MV-4-11 (cell line): ENCODE data around the gene STOML3.

ENCODE experiments used
- DNase-seq: peaks from one replicate; lab custom pipeline; 2025; lab: John Stamatoyannopoulos, UW

Gene STOML3

DNA sequence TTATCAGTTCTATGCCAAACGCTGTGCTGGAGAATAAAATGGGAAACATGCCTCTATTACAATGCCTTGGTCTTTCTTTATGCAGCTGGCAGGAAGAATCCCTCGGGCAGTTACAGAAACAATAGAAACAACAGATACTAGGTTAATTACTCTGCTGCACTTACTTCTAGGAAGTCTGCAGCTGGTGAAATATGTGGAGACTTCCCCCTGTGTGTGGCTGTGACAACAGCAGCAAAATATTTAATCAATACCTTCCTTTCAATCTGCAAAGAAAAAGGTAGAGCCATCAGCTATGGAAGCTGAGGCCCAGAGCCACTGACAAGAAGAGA, 9.9 kb downstream of the STOML3 start:
- DNase-seq, result no peak

- no peak for DNase-seq
These were observed 10.5 kb downstream of the STOML3 start for GRCh38 chr13:38979891-38980749.

- no peak for DNase-seq
These were observed 20.1 kb downstream of the STOML3 start for GRCh38 chr13:38970380-38971051.

GRCh38 chr13:38969187-38969586, 21.4 kb downstream of the STOML3 start:
- DNase-seq, result no peak

DNA sequence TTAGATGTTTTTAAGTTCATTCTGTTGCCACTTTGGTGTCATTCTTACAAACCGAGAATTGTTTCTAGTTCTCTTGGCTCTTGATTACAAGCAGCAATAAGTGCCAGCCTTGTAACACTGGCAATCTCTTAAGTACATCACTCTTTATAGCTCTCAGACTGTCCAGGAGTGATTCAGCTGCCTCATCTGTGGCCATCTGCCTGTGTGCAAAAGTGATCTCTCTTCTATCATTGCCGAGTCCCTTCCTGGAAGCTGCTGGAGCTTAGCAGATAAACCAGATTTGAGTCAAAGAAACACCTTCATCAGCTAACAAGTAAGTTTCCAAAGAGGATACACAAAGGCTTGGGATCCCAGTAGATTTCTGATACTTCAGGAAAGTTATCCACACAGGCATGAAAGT, 23.2 kb downstream of the STOML3 start:
- DNase-seq, result no peak

GRCh38 chr13:38965281-38965680, 25.4 kb downstream of the STOML3 start:
- DNase-seq, result no peak

- DNase-seq, result no peak
These were observed 30.5 kb downstream of the STOML3 start for GRCh38 chr13:38960175-38960574.

DNA sequence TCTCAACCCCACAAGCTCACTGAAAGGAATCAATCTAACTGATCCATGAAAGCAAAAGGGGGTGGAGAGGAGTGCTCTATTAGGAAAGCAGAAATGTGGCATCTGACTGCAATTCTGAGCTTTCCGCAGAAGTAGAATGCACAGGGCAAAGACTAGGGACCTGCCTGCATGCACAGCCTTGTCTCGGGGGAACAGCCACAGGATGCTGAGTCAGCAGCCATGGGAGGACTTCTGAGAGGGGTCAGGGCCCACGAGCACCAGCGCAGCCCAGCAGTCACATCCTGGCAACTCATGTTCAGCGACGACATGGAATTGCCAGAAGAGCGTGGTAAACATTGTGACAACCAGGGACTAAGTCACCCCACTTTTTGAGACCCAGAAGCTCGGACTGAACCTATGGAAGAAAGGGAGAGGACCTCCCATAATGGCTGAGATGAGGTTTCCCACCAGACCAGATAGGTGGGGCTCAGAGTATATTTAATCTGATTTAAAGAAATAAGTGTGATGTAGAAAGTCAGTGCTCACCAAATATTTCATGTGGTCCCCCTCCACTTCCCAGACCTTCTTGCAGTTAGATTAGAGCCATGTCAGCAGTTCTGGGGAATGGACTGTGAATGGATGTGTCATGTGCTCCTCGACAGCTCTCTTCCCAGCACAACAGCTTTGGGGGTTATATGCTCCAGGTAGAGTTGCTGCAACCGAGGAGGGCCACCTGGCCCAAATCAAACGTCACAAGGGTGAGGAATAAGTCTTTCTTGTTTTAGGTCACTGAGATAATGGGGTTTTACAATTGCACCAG, 32.6 kb downstream of the STOML3 start:
- DNase-seq, result no peak

- DNase-seq, result no peak
These were observed 35.8 kb downstream of the STOML3 start for GRCh38 chr13:38954844-38955243.

- no peak for DNase-seq
These were observed 36.3 kb downstream of the STOML3 start for GRCh38 chr13:38954291-38954690.

- no peak for DNase-seq
These were observed 37.8 kb downstream of the STOML3 start for GRCh38 chr13:38952827-38953226.

DNA sequence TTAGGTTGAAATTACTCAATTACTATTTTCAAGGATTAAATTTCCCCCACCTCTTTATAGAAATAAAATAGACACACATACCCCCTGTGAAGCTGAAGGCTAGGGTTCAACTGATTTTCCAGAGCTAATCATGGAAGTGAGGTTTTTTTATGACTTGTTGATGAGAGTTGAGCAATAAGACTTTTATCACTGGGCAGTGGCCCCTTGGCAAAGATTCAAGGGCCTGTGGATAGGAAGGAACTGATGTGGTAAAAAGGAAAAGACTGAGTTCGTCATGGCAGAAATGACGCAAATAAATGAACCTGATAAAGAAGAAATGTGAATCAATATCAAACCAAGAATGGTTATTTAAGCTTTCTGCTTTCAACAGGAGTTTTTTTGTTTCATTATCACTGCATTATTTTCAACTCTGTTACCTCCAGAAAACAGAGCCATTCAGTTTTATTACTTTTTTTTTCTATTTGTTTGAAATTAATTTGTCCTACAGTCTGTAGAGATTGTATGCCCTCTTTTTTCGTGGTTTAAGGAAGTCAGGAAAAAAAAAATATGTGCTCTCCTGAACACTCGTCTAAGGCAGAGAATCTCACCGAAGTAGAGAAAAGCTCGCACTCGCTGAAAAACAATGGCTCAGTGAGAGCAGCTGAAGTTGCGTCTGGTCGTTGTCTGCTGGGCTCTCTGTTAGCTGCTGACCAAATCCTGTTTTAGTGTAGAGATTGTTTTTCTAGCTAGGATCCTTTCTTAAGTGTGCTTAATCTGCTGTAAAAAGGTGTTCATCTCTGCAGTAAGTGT, 38.9 kb downstream of the STOML3 start:
- no peak for DNase-seq

- DNase-seq, result no peak
These were observed 39.6 kb downstream of the STOML3 start for GRCh38 chr13:38950987-38951386.

DNA sequence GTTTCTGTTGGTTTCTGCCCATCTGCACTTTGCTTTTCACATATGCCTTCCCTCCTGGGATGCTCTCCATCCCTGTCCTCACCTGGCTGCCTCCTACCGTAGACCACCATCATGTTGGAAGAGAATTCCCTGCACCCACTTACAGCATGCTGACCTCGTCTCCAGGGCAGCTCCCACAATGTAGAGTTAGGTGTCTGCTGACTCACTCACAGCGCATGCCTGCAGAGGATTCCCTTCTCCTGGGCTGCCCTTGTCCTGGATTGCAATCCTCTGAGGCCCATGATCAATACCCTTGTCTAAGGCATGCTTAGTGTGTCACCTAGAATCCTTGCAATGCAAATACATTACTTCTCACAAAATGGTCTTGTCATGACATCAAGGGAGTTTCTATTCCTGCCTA, 43.6 kb downstream of the STOML3 start:
- DNase-seq, result no peak

DNA sequence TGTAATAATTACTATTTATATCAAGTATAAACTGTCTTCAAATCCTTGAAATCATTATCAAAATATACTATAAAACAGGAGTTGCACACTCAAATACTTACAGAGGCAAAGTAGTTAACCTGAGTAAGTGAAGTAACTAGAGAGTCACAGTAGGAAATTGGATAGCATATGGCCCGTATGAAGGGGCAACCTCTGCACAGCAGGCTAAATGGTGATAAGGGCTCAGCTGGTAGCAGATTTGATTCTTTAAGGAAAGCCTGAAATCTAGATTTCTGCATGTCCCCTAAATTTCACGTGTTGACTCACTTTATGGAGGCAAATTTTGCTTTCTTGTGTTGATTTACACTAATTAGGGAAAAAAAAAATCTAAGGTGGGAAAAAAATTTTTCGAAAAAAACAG, 46.4 kb downstream of the STOML3 start:
- no peak for DNase-seq

DNA sequence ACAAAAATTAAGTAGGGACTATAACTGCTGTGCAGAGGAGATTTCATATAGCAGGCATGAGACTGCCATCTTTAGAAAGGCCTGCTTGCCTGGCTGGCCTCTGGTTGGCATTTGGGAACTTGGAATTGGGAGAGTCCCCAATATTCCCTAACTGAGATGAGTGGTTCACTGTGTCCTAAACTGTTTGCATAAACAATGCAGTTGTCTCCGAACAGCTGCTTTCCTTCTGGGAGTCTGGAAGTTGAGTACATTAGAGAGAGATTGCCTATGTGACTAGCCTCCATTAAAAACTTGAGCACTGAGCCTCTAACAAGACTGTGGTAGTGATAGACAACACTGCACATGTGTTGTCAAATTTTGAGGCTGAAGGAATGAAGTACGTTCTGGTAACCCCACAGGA, 47.4 kb downstream of the STOML3 start:
- DNase-seq, result no peak

DNA sequence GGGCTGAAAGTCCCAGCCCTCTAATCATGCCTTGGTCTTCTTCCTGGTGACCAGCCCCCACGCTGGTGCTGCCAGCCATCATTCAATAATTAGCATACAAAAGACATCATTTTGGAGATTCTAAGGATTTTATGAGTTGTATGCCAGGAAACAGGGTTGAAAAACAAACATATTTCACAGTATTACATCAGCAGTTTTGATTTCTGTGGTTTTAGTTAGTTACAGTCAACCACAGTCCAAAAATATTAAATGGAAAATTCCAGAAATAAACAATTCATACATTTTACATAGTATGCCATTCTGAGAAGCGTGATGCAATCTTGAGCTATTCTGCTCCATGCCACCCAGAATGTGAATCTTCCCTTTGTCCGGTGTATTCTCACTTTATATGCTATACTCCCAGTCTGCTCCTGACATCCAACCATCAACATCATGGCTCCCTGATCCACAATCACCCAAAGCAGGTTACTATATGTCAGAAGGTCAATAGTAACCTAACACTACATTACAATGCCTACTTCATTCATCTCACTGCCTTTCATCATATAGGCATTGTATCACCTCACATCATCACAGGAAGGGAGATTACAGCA, 49.2 kb downstream of the STOML3 start:
- DNase-seq, result no peak

DNA sequence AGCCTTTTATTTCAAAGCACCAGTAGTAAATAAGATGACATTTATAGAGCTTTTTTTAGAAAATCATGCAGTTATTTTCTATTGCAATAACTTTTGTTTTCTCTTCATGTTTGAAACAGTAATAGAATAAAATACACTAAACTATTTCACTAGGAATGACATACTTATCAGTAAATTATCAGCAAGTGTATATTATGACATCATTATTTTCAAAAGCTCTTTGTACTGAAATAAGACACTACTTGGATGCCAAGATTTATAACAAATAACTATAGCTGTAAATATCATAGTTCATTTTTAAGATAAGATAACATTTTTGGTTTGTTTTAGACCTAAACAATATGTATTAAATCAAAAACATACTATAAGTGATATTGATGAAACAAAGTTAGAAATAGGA, 56.8 kb downstream of the STOML3 start:
- DNase-seq, result no peak

DNA sequence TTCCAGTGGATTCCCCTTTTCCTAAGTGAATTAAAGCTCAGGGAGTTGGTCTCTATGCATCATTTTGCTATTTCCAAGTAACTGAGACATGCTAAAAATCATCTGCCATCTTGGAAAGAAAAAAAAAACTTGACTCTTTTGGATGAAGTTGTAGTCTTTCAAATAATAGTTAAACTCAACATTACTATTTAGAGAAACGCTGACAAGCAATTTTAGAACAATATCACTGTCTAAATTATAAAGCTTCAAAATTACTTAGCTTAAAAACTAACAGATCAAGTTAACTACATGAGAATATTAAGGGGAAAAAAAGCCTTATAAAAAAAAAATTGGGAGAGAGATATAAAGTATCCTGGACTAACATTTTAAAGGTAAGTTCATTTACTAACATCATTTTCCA, 68.5 kb downstream of the STOML3 start:
- no peak for DNase-seq

- no peak for DNase-seq
These were observed 69.5 kb downstream of the STOML3 start for GRCh38 chr13:38921081-38921480.
